ENCODE results near the gene SESTD1. TPM values are rescaled to one million over a fixed set of nuclear protein-coding genes. Genes with fewer than 3 reads are reported as not detected.

SESTD1 gene
- polyA plus RNA-seq, 1 donor from 2014 or later = 39.5 TPM

DNA sequence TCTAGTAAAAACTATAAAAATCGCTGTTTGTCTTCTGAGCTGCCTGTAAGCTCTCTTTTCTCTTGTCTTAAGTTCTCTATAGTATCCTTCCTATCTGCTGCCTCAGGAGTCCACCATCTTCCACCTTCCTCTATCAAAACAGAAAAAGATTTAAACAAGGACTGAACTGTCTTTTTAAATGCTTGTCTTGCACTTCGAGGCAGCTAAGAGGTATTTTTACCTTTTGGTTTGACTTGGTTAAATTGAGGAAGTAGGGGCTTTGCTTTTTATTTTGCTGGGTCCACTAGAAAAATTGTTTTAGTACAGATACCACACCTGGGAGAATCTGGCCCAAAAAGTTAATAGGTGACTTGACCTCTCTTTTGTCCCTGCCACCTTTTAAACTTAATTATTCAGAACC lies 12.2 kb downstream of the SESTD1 start:
- H3K79me2 ChIP-seq (replicated peaks; ENCODE audit: insufficient read depth, low read length) = peaks cover 96% of the 10 kb centered on the region
- H3K27ac ChIP-seq (ENCODE audit: low read length) = no peak overlapping the region
- no peak overlapping the region for H3K4me2 ChIP-seq (ENCODE audit: low read length)
- TF ChIP-seq TAF1 (IDR thresholded peaks at IDR 0.05; ENCODE audit: low read depth) (no peak), POLR2AphosphoS5 (IDR thresholded peaks at IDR 0.05) (no peak), SMC3 (conservative IDR thresholded peaks at IDR 0.05; ENCODE audit: poor library complexity) (no peak)
- TF ChIP-seq, protein P1, sequence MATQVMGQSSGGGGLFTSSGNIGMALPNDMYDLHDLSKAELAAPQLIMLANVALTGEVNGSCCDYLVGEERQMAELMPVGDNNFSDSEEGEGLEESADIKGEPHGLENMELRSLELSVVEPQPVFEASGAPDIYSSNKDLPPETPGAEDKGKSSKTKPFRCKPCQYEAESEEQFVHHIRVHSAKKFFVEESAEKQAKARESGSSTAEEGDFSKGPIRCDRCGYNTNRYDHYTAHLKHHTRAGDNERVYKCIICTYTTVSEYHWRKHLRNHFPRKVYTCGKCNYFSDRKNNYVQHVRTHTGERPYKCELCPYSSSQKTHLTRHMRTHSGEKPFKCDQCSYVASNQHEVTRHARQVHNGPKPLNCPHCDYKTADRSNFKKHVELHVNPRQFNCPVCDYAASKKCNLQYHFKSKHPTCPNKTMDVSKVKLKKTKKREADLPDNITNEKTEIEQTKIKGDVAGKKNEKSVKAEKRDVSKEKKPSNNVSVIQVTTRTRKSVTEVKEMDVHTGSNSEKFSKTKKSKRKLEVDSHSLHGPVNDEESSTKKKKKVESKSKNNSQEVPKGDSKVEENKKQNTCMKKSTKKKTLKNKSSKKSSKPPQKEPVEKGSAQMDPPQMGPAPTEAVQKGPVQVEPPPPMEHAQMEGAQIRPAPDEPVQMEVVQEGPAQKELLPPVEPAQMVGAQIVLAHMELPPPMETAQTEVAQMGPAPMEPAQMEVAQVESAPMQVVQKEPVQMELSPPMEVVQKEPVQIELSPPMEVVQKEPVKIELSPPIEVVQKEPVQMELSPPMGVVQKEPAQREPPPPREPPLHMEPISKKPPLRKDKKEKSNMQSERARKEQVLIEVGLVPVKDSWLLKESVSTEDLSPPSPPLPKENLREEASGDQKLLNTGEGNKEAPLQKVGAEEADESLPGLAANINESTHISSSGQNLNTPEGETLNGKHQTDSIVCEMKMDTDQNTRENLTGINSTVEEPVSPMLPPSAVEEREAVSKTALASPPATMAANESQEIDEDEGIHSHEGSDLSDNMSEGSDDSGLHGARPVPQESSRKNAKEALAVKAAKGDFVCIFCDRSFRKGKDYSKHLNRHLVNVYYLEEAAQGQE (IDR thresholded peaks at IDR 0.05; ENCODE audit: borderline replicate concordance) = no peak
- TF ChIP-seq, protein P2, sequence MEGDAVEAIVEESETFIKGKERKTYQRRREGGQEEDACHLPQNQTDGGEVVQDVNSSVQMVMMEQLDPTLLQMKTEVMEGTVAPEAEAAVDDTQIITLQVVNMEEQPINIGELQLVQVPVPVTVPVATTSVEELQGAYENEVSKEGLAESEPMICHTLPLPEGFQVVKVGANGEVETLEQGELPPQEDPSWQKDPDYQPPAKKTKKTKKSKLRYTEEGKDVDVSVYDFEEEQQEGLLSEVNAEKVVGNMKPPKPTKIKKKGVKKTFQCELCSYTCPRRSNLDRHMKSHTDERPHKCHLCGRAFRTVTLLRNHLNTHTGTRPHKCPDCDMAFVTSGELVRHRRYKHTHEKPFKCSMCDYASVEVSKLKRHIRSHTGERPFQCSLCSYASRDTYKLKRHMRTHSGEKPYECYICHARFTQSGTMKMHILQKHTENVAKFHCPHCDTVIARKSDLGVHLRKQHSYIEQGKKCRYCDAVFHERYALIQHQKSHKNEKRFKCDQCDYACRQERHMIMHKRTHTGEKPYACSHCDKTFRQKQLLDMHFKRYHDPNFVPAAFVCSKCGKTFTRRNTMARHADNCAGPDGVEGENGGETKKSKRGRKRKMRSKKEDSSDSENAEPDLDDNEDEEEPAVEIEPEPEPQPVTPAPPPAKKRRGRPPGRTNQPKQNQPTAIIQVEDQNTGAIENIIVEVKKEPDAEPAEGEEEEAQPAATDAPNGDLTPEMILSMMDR (IDR thresholded peaks at IDR 0.05; ENCODE audit: poor library complexity, severe bottlenecking) = no peak
- no peaks in the 10 kb centered on the region for H3F3A ChIP-seq (ENCODE audit: insufficient read depth, low read length, poor library complexity, severe bottlenecking)
- no peak overlapping the region for H3K4me3 ChIP-seq (ENCODE audit: low read length)
- no peak overlapping the region for H3K9ac ChIP-seq (ENCODE audit: low read length)
- H3K9me2 ChIP-seq (ENCODE audit: insufficient read depth, low read length) = no peaks in the 10 kb centered on the region
- H3K27me3 ChIP-seq (ENCODE audit: insufficient read depth, low read depth, low read length) = no peaks in the 10 kb centered on the region
- no peak overlapping the region for H2AFZ ChIP-seq (ENCODE audit: low read depth, low read length)
- peaks cover 7% of the 10 kb centered on the region for H3K9me3 ChIP-seq (ENCODE audit: low read length)
- no peaks in the 10 kb centered on the region for H4K20me1 ChIP-seq (ENCODE audit: insufficient read depth)
- H3K36me3 ChIP-seq (ENCODE audit: insufficient read depth, low read length) = no peaks in the 10 kb centered on the region

DNA sequence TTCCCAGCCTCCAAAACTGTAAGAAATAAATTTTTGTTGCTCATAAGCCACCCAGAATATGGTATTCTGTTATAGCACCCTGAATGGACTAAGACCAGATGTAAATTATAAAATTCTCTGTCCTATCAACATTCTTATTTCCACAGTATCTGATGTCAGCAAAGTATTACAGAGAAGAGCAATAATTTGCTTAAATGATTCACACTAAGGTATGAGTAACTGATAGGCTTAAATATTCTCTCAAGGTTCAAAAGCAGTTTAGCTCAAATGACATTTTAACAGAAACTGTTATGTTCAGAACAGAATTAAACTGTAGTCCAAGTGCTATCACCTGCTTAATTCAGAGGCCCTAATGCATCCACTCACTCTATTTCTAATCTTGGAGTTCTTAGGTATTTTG lies 12.8 kb downstream of the SESTD1 start:
- Histone ChIP-seq H3K36me3 (ENCODE audit: insufficient read depth, low read length) (no peaks in the 10 kb centered on the region), H3K9me3 (ENCODE audit: low read length) (peaks cover 7% of the 10 kb centered on the region), H3K27me3 (ENCODE audit: insufficient read depth, low read depth, low read length) (no peaks in the 10 kb centered on the region), H3K4me3 (ENCODE audit: low read length) (no peak overlapping the region), H2AFZ (ENCODE audit: low read depth, low read length) (no peak overlapping the region), H3K9ac (ENCODE audit: low read length) (no peak overlapping the region), H4K20me1 (ENCODE audit: insufficient read depth) (no peaks in the 10 kb centered on the region), H3K4me2 (ENCODE audit: low read length) (no peak overlapping the region), H3K79me2 (replicated peaks; ENCODE audit: insufficient read depth, low read length) (peaks cover 96% of the 10 kb centered on the region), H3K27ac (ENCODE audit: low read length) (no peak overlapping the region), H3F3A (ENCODE audit: insufficient read depth, low read length, poor library complexity, severe bottlenecking) (no peaks in the 10 kb centered on the region), H3K9me2 (ENCODE audit: insufficient read depth, low read length) (no peaks in the 10 kb centered on the region)
- TF ChIP-seq, protein P1 (IDR thresholded peaks at IDR 0.05; ENCODE audit: borderline replicate concordance) = no peak
- TF ChIP-seq EP300 (conservative IDR thresholded peaks at IDR 0.05; ENCODE audit: poor library complexity, severe bottlenecking) = no peak
- TF ChIP-seq TAF1 (IDR thresholded peaks at IDR 0.05; ENCODE audit: low read depth) = no peak
- TF ChIP-seq POLR2AphosphoS5 (IDR thresholded peaks at IDR 0.05) = no peak
- no peak for TF ChIP-seq MXI1 (conservative IDR thresholded peaks at IDR 0.05; ENCODE audit: poor library complexity, severe bottlenecking)
- TF ChIP-seq EZH2 (IDR thresholded peaks at IDR 0.05; ENCODE audit: borderline replicate concordance, insufficient read depth, low read length, poor library complexity, severe bottlenecking) = no peak
- TF ChIP-seq SMC3 (conservative IDR thresholded peaks at IDR 0.05; ENCODE audit: poor library complexity) = no peak

Data from neural cell (in vitro differentiated cells).